HEK293T (cell line): ENCODE results near the gene OPA3.

Experiments used
- CTBP1 ChIP-seq: fragments of 450-650 bp; IDR thresholded peaks from 2 replicates; pipeline ENCODE4 v1.6.1; 2016; ENCODE audit warnings: borderline replicate concordance
- FOXA1 ChIP-seq: fragments of 450-650 bp; IDR thresholded peaks from 2 replicates; pipeline ENCODE4 v1.6.1; 2016; ENCODE audit warnings: mild to moderate bottlenecking
- FOXK2 ChIP-seq: fragments of 450-650 bp; IDR thresholded peaks from 2 replicates; pipeline ENCODE4 v1.6.1; 2016; ENCODE audit warnings: mild to moderate bottlenecking
- L3MBTL2 ChIP-seq: fragments of 450-650 bp; conservative IDR thresholded peaks from 2 replicates; pipeline ENCODE4 v1.6.1; 2016; ENCODE audit warnings: mild to moderate bottlenecking
- SP1 ChIP-seq: fragments of 450-650 bp; IDR thresholded peaks from 2 replicates; pipeline ENCODE4 v1.6.1; 2017

DNA sequence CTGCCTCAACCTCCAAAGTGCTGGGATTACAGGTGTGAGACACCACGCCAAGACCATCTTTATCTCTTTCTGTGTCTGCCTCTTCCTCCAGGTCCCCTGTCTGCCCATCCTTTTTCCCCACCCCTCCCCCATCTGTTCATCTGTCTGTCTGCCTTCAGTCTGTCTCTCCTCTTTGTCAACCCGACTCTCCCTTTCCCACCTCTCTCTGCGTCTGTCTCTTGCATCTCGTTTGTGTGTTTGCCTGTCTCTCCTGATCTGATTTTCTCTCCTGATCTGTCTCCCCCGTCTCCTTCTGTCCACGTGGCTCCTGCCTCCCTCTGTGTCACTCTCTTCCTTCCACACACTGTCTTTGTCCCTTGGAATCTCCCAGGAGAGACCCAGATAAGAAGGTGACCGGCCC lies 67.4 kb downstream of the OPA3 start:
- TF ChIP-seq CTBP1 (no peak), FOXK2 (no peak), SP1 (no peak), L3MBTL2 (no peak), FOXA1 (no peak)
